Breast epithelium (tissue), 4 donors: ENCODE results near the gene HOXA11. TPM values are rescaled to one million over a fixed set of nuclear protein-coding genes. Genes with fewer than 3 reads are reported as not detected.

Experiments used
- DNase-seq, 2 donors: peaks; one replicate each; pipeline ENCODE4 v3.0.0-alpha.2; 2019; ENCODE audit warnings: low spot score in 2 of 2
- H3K27ac ChIP-seq, 2 donors: fragments of 200-600 bp; sonication (generic) in 1 of 2; one replicate each; pipeline ENCODE4 v1.5.1; 2016 to 2019; ENCODE audit warnings: mild to moderate bottlenecking in 1 of 2
- H3K27me3 ChIP-seq, 2 donors: fragments of 200-600 bp; sonication (generic) in 1 of 2; one replicate each; pipeline versions ENCODE4 v1.5.1 to v1.6.0; 2017 to 2019; ENCODE audit warnings: control low read depth in 1 of 2, mild to moderate bottlenecking in 1 of 2
- H3K36me3 ChIP-seq: fragments of 200-600 bp; one replicate; pipeline ENCODE4 v1.5.1; 2019
- H3K4me1 ChIP-seq, 2 donors: fragments of 200-600 bp; sonication (generic); one replicate each; pipeline ENCODE4 v1.5.1; 2016 to 2019; ENCODE audit warnings: control low read depth in 1 of 2
- H3K4me3 ChIP-seq, 3 donors: fragments of 200-600 bp; sonication (generic); 1 replicate in 2 of 3; 2 replicates in 1 of 3; pipeline ENCODE4 v1.5.1; 2016 to 2019; ENCODE audit warnings: mild to moderate bottlenecking in 3 of 3, moderate library complexity in 2 of 3
- H3K9me3 ChIP-seq, 2 donors: fragments of 200-600 bp; sonication (generic) in 1 of 2; one replicate each; pipeline ENCODE4 v1.5.1; 2016 to 2019; ENCODE audit warnings: control low read depth in 1 of 2
- CTCF ChIP-seq, 3 donors: fragments of 450-650 bp; IDR thresholded peaks; one replicate each; pipeline ENCODE4 v1.5.1; 2016 to 2017; ENCODE audit warnings: antibody characterized with exemption in 3 of 3, mild to moderate bottlenecking in 3 of 3, moderate library complexity in 3 of 3
- POLR2A ChIP-seq: fragments of 450-650 bp; IDR thresholded peaks from one replicate; pipeline ENCODE4 v1.6.1; 2016; ENCODE audit warnings: antibody characterized with exemption, mild to moderate bottlenecking, moderate library complexity
- POLR2AphosphoS5 ChIP-seq, 3 donors: sonication (generic); formaldehyde crosslinking; IDR thresholded peaks; one replicate each; pipeline ENCODE4 v1.6.1; 2017; ENCODE audit warnings: antibody characterized with exemption in 3 of 3
- intact Hi-C: fragments of 100-400 bp; cut with DNase I; formaldehyde crosslinking; loops from one replicate; pipeline ENCODE4 v1.15.1; 2023; ENCODE audit warnings: low total_unique reads
- total RNA-seq, 3 donors: library from RNA; depleted of rRNA; stranded (reverse); fragments of >200 nt; gene quantifications; one replicate each; pipeline ENCODE4 v1.1.0, GENCODE V29; 2016

The HOXA11 gene
- total RNA-seq, 3 donors from 2014 or later: 1.9 TPM; not detected in 2

GRCh38 chr7:27152816-27153442 is 32.1 kb downstream of the HOXA11 start:
- DNase-seq: peak in 1 of 2 donors; percentile 48
- Histone ChIP-seq H3K4me1 (peaks cover 5 to 9% of the 10 kb centered on the region in 2 donors), H3K27me3 (peaks cover 7 to 45% of the 10 kb centered on the region in 2 donors), H3K36me3 (no peaks in the 10 kb centered on the region), H3K4me3 (peak overlapping the region; percentile 68 to 80 (median 75)), H3K9me3 (no peaks in the 10 kb centered on the region), H3K27ac (peak overlapping the region; percentile 95 to 96)
- TF ChIP-seq POLR2AphosphoS5 (IDR thresholded peaks at IDR 0.05) (no peak), CTCF (IDR thresholded peaks at IDR 0.05) (no peak), POLR2A (no peak)
- intact Hi-C loops: loop anchor here (10.0 kb wide), 1 partner anchor 948 kb away; the partner anchor contains the start of genes CBX3 and HNRNPA2B1

- intact Hi-C loops: loop anchor here (10.0 kb wide), 1 partner anchor 947 kb away; the partner anchor contains the start of genes CBX3 and HNRNPA2B1
- peak within 1 kb of the TSS; percentile 68 to 80 (median 75) for H3K4me3 ChIP-seq
- H3K27me3 ChIP-seq: peaks cover 7 to 50% of the 10 kb centered on the region in 2 donors
- DNase-seq: peak; percentile 53
- peak within 1 kb of the TSS; percentile 95 to 96 for H3K27ac ChIP-seq
- H3K36me3 ChIP-seq: no peaks in the 10 kb centered on the region
- no peaks in the 10 kb centered on the region for H3K9me3 ChIP-seq
- H3K4me1 ChIP-seq: peaks cover 5 to 9% of the 10 kb centered on the region in 2 donors
- TF ChIP-seq POLR2AphosphoS5 (IDR thresholded peaks at IDR 0.05) (peak; percentile 36 to 64 (median 50)), POLR2A (no peak), CTCF (IDR thresholded peaks at IDR 0.05) (no peak)
Measured at GRCh38 chr7:27151931-27152815, 32.9 kb downstream of the HOXA11 start, which contains the start of gene HOXA3. Gene HOXA3 (minus strand): TSS chr7:27152583. CDS start chr7:27110640, 41,943 bp downstream.

GRCh38 chr7:27151341-27151930 is 33.6 kb downstream of the HOXA11 start:
- intact Hi-C loops: loop anchor here (10.0 kb wide), 1 partner anchor 947 kb away; the partner anchor contains the start of genes CBX3 and HNRNPA2B1
- Histone ChIP-seq H3K27ac (peak overlapping the region; percentile 95 to 96), H3K27me3 (peaks cover 7 to 56% of the 10 kb centered on the region in 2 donors)

More at GRCh38 chr7:27151341-27151930, 33.6 kb downstream of the HOXA11 start:
- TF ChIP-seq POLR2AphosphoS5 (IDR thresholded peaks at IDR 0.05): no peak
- TF ChIP-seq POLR2A: no peak
- TF ChIP-seq CTCF (IDR thresholded peaks at IDR 0.05): no peak
- Histone ChIP-seq H3K36me3 (no peaks in the 10 kb centered on the region), H3K9me3 (no peaks in the 10 kb centered on the region), H3K4me1 (peaks cover 5 to 9% of the 10 kb centered on the region in 2 donors), H3K4me3 (peak overlapping the region; percentile 68 to 80 (median 75))
- DNase-seq: peak; percentile 23 to 51
